Uterus (tissue), 2 donors: Measurements from ENCODE around the gene C2orf81.

Source experiments
- CTCF ChIP-seq, 4 experiments: fragments of 200-600 bp in 2 of 4; fragments of 450-650 bp in 2 of 4; sonication (generic) in 2 of 4; IDR thresholded peaks; one replicate each; pipeline ENCODE4 v1.5.1; 2016 to 2019; ENCODE audit warnings: antibody characterized with exemption in 4 of 4, mild to moderate bottlenecking in 2 of 4, moderate library complexity in 1 of 4
- POLR2A ChIP-seq, 2 donors: fragments of 450-650 bp; IDR thresholded peaks; one replicate each; pipeline ENCODE4 v1.6.1; 2016; ENCODE audit warnings: antibody characterized with exemption in 2 of 2, mild to moderate bottlenecking in 1 of 2, moderate library complexity in 1 of 2

GRCh38 chr2:74439373-74439772 lies 18.0 kb upstream of the C2orf81 start:
- no peak for TF ChIP-seq CTCF (IDR thresholded peaks at IDR 0.05)
- TF ChIP-seq POLR2A (IDR thresholded peaks at IDR 0.05) = no peak
